ENCODE data around the gene DNAH7.

DNAH7 gene

GRCh38 chr2:195734931-195735330 lies 333.7 kb downstream of the DNAH7 start:
- H3K27ac ChIP-seq, result no peak overlapping the region
- no peak for TF ChIP-seq ZFX (IDR thresholded peaks at IDR 0.05; ENCODE audit: borderline replicate concordance)
- TF ChIP-seq, protein P1, sequence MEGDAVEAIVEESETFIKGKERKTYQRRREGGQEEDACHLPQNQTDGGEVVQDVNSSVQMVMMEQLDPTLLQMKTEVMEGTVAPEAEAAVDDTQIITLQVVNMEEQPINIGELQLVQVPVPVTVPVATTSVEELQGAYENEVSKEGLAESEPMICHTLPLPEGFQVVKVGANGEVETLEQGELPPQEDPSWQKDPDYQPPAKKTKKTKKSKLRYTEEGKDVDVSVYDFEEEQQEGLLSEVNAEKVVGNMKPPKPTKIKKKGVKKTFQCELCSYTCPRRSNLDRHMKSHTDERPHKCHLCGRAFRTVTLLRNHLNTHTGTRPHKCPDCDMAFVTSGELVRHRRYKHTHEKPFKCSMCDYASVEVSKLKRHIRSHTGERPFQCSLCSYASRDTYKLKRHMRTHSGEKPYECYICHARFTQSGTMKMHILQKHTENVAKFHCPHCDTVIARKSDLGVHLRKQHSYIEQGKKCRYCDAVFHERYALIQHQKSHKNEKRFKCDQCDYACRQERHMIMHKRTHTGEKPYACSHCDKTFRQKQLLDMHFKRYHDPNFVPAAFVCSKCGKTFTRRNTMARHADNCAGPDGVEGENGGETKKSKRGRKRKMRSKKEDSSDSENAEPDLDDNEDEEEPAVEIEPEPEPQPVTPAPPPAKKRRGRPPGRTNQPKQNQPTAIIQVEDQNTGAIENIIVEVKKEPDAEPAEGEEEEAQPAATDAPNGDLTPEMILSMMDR (IDR thresholded peaks at IDR 0.05), result no peak

- H3K27ac ChIP-seq, result no peak overlapping the region
- no peak for TF ChIP-seq ZFX (IDR thresholded peaks at IDR 0.05; ENCODE audit: borderline replicate concordance)
- TF ChIP-seq, protein P1 (IDR thresholded peaks at IDR 0.05), result no peak
Observed at GRCh38 chr2:195734395-195734794, 334.2 kb downstream of the DNAH7 start.

GRCh38 chr2:195733831-195734230 lies 334.8 kb downstream of the DNAH7 start:
- TF ChIP-seq ZFX (IDR thresholded peaks at IDR 0.05; ENCODE audit: borderline replicate concordance), result no peak
- TF ChIP-seq, protein P1 (IDR thresholded peaks at IDR 0.05), result no peak
- H3K27ac ChIP-seq, result no peak overlapping the region

DNA sequence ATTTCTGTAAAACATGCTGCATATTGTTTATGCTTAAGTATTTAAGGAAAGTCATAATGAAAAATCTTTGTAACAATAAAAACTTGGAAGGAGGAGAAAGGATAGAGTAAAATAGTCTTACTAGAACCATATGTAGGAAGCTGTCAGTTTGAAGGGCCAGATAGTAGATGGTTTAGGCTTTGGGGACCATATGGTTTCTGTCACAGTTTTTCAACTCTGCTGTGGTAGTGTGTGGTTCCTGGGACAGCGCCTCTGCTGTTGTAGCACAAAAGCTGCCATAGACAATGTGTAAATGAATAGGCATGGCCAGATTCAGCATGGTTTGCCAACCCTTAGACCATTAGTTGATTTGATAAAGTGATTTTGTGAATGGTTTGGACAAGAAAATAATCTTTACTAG lies 336.1 kb downstream of the DNAH7 start:
- TF ChIP-seq, protein P1 (IDR thresholded peaks at IDR 0.05), result no peak
- no peak for TF ChIP-seq ZFX (IDR thresholded peaks at IDR 0.05; ENCODE audit: borderline replicate concordance)
- no peak overlapping the region for H3K27ac ChIP-seq

DNA sequence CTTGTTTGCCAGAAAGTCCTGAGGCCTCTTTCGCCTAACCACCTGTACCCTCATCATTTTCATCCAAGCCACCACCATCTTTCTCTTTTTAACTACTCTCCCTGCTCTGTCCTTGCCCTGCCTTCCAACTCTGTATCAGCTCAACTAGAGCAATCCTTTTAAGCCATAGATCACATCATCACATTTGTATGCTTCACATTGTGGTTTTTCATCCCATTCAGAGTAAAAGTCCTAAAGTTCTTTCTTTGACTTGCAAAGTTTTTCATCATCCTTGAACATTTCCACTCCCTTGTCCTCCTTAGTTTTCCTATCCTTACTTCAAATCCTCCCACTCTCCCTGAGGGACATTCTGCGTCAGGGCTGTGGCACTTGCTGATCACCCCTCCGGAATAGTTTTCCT lies 337.7 kb downstream of the DNAH7 start:
- no peak overlapping the region for H3K27ac ChIP-seq
- TF ChIP-seq ZFX (IDR thresholded peaks at IDR 0.05; ENCODE audit: borderline replicate concordance), result no peak
- TF ChIP-seq, protein P1 (IDR thresholded peaks at IDR 0.05), result no peak

GRCh38 chr2:195727106-195727505 lies 341.5 kb downstream of the DNAH7 start:
- H3K27ac ChIP-seq, result no peak overlapping the region
- TF ChIP-seq ZFX (IDR thresholded peaks at IDR 0.05; ENCODE audit: borderline replicate concordance), result no peak
- TF ChIP-seq, protein P1 (IDR thresholded peaks at IDR 0.05), result no peak

- no peak for TF ChIP-seq ZFX (IDR thresholded peaks at IDR 0.05; ENCODE audit: borderline replicate concordance)
- TF ChIP-seq, protein P1 (IDR thresholded peaks at IDR 0.05), result no peak
- no peak overlapping the region for H3K27ac ChIP-seq
Observed at GRCh38 chr2:195722075-195722474, 346.6 kb downstream of the DNAH7 start.
